ENCODE measurements around the gene PDCD1LG2.

PDCD1LG2 gene

GRCh38 chr9:5611321-5612184 is 101.2 kb downstream of the PDCD1LG2 start:
- no peak for DNase-seq (ENCODE audit: low spot score)

- no peak for DNase-seq (ENCODE audit: low spot score)
Measured at GRCh38 chr9:5612185-5612530, 101.8 kb downstream of the PDCD1LG2 start.

- no peak for DNase-seq (ENCODE audit: low spot score)
Measured at GRCh38 chr9:5614192-5614591, 103.9 kb downstream of the PDCD1LG2 start.

GRCh38 chr9:5614985-5615384 is 104.7 kb downstream of the PDCD1LG2 start:
- DNase-seq (ENCODE audit: low spot score) = no peak

GRCh38 chr9:5617749-5618148 is 107.4 kb downstream of the PDCD1LG2 start:
- no peak for DNase-seq (ENCODE audit: low spot score)

GRCh38 chr9:5620494-5620893 is 110.2 kb downstream of the PDCD1LG2 start:
- DNase-seq (ENCODE audit: low spot score) = no peak

Measured in ecto neural progenitor cell (in vitro differentiated cells).